Keratinocyte (primary cell): ENCODE data around the gene CSRP3.

Source experiments
- EZH2 ChIP-seq: IDR thresholded peaks from one replicate; pipeline ENCODE4 v1.6.1; 2012; ENCODE audit warnings: inconsistent platforms, mild to moderate bottlenecking, low read length, moderate library complexity
- TF ChIP-seq, protein P1 (sequence below), 3 experiments: IDR thresholded peaks in 1 of 3; conservative IDR thresholded peaks in 1 of 3; optimal IDR thresholded peaks in 1 of 3; 2 replicates in 2 of 3; 3 replicates in 1 of 3; pipeline versions ENCODE3 to v1.5.1; 2011; ENCODE audit warnings: low read length in 3 of 3, mild to moderate bottlenecking in 3 of 3, moderate library complexity in 2 of 3, control low read depth in 1 of 3, inconsistent platforms in 1 of 3; ENCODE audit not compliant: insufficient read depth in 2 of 3; ENCODE audit errors: extremely low read depth in 1 of 3

GRCh38 chr11:19216709-19217374, 15.1 kb upstream of the CSRP3 start:
- TF ChIP-seq, protein P1, sequence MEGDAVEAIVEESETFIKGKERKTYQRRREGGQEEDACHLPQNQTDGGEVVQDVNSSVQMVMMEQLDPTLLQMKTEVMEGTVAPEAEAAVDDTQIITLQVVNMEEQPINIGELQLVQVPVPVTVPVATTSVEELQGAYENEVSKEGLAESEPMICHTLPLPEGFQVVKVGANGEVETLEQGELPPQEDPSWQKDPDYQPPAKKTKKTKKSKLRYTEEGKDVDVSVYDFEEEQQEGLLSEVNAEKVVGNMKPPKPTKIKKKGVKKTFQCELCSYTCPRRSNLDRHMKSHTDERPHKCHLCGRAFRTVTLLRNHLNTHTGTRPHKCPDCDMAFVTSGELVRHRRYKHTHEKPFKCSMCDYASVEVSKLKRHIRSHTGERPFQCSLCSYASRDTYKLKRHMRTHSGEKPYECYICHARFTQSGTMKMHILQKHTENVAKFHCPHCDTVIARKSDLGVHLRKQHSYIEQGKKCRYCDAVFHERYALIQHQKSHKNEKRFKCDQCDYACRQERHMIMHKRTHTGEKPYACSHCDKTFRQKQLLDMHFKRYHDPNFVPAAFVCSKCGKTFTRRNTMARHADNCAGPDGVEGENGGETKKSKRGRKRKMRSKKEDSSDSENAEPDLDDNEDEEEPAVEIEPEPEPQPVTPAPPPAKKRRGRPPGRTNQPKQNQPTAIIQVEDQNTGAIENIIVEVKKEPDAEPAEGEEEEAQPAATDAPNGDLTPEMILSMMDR (optimal IDR thresholded peaks at IDR 0.05 in 1 of 3, IDR thresholded peaks at IDR 0.05 in 1 of 3, conservative IDR thresholded peaks at IDR 0.05 in 1 of 3; ENCODE audit: extremely low read depth in 1 of 3, insufficient read depth in 2 of 3, low read length in 3 of 3) = no peak
- TF ChIP-seq EZH2 = no peak
